Prostate gland (tissue), 2 donors: ENCODE results near the gene LMNA.

Experiments
- CTCF ChIP-seq, 4 experiments: fragments of 200-600 bp in 2 of 4; fragments of 450-650 bp in 2 of 4; sonication (generic) in 2 of 4; IDR thresholded peaks; 1 replicate in 3 of 4; 2 replicates in 1 of 4; pipeline ENCODE4 v1.5.1; 2016 to 2019; ENCODE audit warnings: antibody characterized with exemption in 4 of 4, mild to moderate bottlenecking in 2 of 4, moderate library complexity in 2 of 4
- POLR2AphosphoS5 ChIP-seq: sonication (generic); formaldehyde crosslinking; IDR thresholded peaks from one replicate; pipeline ENCODE4 v1.6.1; 2017; ENCODE audit warnings: antibody characterized with exemption

GRCh38 chr1:156115514-156116374, 1.2 kb downstream of the LMNA start:
- TF ChIP-seq POLR2AphosphoS5 (no peak), CTCF (IDR thresholded peaks at IDR 0.05) (no peak)
